GM19023 (cell line): ENCODE results near the gene AGER.
"Not testable (repeated sequence)": the region's sequence is repeated elsewhere in the genome, so short reads cannot be mapped to it uniquely, and the experiment has no call there.

Experiments used
- ATAC-seq: cut with Tn5 transposase; IDR thresholded peaks from one replicate; pipeline ENCODE4 v1.9.1; 2021; ENCODE audit warnings: mild to moderate bottlenecking, moderate library complexity; ENCODE audit not compliant: unreplicated experiment

The AGER gene

DNA sequence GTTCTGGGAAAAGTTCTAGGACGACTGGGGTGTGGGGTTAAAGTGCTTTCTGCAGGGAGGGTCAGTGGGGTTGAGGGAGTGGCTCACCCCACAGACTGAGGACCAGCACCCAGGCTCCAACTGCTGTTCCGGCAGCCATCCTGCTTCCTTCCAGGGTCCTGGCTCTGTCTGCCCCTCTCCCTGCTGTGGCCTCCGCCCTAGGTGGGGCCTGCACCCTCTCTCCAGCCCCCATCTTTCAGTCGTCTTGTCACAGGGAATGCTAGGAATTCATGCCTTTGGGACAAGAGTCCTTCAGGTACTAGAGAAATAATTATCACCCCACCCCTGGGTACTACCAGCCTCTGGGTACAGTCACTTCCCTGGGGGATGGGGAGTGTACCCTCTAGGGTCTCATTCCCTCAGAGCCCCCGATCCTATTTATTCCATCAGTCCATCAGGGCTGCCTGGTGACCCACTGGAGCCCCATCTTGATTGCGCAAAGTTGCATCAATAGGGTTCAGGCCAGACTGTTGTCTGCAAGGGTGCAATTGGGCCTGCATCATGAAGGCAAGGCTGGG lies at the start of gene AGER:
Gene AGER, minus strand, starts transcription at position 170 of the 557 bp plus-strand sequence. Its CDS starts 31 bp downstream, at position 139.
- no peak for ATAC-seq

DNA sequence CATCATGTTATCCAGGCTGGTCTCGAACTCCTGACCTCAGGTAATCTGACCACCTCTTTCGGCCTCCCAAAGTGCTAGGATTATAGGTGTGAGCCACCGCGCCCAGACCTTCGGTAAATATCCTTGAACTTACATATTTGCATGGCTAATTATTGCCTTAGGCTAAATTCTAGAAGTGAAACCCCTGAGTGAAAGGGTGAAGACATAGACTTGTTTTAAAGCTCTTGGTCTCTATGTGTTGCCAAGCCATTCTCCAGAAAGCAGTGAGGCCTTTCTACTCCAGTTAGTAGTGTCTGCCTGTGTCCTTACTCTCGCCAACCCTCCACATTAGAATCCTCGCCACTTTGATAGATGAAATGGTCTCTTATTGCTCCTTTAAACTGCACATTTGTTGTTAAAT lies 42.4 kb upstream of the AGER start:
- ATAC-seq, result no peak

DNA sequence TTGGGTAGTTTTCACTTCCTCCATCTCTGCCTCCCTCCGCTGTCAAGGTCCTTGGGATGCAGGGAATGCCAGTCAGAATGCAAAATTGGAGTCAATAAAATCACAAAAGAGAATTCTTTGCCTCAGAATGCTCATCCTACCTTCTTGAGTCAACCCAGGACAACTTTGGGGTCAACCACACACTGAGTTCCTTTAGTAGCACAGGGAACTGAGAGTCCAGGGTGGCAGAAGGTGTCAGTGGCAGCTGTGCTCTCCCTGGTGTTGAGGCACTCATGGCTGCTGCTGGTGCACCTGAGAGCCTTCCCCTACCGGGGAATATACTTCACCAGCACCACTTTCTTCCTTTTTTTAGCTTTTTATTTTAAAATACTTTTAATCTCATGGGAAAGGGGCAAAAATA lies 40.6 kb upstream of the AGER start:
- no peak for ATAC-seq

DNA sequence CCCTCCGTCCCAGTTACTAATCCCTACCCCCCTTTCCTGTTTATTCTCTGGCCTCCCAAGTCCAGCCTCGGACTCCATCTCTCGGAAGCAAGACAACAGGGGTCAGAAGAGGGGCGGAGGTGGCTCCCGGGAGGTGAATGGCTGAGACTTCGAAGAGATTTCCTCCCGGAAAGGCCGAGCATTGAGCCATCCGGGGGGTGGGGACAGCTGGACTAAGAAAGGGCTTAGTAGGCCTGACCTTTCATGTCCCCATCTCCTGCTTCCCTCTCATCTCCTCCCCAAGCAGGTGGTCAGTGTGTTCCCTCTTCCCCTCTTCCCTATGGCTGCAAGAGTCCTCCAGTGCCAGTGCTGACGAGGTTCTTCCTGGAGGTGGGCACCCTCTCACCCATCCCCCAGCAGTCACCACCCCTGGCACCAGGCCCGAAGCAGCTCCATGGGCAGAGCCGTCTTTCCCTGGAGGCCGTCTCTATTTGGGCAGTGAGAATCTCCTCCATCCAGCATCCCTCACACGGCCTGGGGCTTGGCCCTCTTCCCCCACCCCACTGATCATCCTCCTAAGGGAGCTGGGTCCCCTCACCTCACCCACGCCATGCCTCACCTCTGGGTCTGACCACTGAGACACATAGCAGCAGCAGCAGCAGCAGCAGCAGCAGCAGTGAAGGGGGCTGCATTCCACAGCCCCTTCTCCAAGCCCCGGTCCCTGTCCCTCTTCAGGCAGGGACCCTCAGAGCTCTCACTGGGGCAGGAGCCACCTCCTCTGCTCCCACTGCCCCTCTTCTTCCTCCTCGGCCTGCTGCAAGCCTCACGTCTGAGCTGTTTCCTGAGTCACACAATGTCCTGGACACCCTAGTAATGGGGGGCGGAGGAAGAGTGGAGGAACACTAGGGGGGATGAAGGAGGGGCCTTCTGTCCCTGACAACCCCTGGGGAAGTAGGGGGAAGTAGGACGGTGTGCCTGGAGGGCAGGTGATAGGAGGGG lies 39.5 kb upstream of the AGER start, which contains the start of gene NOTCH4:
Gene NOTCH4, minus strand, starts transcription at position 810 of the 978 bp plus-strand sequence. Its CDS starts 139 bp downstream, at position 671.
- no peak for ATAC-seq

DNA sequence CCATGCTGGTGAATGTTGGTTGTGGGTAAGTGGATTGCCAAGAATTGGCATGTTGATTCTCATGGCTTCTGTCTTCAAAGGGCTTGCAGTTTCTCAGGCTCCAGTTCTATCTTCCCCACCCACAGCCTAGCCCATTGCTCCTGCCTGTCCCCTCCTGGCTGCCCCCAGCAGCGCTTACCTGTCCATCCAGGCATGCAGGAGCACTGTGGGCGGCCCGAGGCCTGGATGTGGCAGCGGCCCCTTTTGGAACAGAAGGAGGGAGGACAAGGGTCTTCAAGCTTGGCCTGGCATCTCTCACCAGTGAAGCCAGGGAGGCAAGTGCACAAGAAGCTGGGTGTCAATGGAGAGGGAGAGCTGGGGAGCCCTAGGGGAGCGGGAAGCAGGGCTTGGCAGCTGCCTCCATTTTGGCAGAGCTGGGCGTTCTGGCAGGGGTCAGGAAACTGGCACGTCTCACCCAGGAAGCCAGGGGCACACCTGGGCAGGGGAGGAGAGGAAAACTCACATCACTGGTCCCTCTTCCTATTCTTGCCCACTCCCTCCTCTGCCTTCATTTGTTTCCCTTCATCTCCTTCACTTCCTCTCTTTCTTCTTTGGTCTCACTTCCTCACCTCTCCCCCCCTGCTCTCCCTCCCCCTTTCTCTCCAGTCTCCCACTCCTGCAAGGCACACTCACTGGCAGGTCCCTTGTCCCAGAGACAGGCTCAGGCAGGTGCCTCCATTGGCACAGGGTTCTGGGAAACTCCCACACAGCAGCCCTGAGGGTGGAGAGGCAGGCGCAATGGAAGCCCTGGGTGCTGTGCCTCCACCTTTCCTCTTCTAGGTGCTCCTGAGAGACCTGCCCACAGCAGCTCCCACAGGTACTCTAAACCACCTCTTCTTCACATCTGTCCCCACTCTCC lies 38.5 kb upstream of the AGER start:
- ATAC-seq, result no peak

DNA sequence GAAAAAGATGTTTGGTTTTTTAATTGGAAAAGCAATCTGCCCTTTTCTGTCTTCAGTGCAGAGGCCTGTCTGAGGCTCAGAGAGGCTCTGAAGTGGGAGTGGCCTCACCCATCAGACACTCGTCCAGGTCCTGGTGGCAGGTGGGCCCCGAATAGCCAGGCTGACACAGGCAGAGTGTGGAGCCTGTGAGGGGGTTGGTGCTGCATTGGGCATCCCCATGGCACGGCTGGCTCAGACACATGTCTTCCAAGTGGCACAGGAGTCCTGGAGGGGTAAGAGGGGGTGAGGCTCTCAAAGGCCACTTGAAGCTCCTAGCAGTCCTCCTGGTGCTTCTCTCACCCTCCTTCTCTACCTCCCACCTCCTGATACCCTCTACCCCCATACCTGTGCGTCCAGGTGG lies 36.0 kb upstream of the AGER start:
- no peak for ATAC-seq

DNA sequence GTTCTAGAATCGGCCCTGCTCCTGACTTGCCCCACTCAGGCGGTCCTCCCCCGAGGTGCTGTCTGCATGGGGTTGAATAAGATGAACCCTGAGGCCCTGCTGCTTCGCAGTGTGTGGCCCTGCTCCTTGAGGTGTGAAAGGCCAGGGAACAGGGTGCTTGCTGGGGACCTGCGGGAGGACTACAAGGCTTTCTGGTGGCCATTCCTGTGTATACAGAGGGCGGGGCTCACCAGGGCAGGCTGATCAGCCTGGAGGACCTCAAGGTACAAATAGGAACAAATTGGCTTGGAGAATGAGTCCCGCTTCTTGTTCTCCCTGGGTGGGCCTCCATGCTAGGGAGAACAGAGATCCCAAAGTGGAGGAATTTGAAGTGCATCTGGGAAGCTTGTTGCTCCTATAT lies 34.1 kb upstream of the AGER start:
- no peak for ATAC-seq

DNA sequence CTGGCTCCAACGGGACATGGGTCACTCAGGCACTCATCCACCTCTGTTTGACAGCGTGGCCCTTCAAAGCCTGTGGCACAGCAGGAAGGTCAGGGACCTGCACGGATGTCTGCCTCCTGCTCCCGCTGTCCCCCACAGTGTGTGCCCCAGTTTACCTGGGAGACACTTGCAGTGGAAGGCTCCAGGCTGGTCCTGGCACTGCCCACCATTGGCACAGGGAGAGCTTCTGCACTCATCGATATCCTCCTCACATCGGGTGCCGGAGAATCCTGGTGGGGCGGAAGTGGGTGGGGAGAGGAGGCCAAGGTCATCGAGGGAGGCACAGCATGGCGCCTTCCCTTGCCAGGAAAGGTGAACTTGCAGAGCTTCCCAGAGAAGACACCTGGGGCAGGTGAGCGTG lies 32.9 kb upstream of the AGER start:
- no peak for ATAC-seq

DNA sequence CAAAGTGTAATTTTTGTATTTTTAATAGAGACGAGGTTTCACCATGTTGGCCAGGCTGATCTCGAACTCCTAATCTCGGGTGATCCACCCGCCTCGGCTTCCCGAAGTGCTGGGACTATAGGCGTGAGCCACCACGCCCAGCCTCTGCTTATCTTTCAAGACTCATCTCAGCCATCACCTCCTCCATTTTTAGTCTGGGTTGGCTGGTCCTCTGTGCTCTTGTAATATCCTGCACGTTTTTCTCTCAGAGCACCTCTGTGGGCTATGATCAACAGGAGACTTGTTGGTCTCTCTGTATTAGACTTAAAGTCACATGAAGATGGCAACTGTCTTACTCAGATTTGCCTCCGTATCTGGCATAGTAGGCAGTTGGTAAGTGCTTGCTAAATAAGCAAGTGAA lies 32.2 kb upstream of the AGER start:
- ATAC-seq, result no peak

DNA sequence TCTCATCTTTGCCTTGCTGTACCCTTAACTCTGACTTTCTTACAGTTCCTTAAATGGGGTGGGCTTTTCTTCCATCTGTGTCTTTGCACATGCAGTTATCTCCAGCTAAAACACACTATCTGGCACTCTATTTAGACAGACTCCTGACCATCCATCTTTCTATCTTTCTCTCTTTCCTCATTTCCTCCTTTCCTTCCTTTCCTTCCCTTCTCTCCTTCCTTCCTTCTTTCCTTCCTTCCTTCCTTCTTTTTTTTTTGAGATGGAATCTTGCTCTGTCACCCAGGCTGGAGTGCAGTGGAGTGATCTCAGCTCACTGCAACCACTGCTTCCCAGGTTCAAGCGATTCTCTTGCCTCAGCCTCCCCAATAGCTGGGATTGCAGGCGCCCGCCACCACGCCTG lies 31.6 kb upstream of the AGER start:
- ATAC-seq, result no peak

DNA sequence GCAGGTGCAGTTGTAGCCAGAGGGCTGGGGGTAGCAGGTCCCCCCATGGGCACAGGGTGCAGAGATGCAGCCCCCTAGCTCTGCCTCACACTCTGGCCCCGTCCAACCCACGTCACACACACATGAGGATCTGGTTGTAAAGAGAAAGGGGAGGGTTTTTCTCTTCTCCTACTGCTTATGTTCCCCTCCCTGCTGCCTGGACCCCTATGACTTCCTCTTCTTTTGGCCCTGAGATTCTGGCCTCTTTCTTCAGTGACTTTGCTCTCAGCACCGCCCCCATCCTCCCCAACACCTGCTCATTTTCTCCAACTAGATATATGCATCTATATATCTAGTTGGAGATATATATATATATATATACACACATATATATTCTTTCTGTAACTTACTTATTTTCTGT lies 30.1 kb upstream of the AGER start:
- no peak for ATAC-seq

DNA sequence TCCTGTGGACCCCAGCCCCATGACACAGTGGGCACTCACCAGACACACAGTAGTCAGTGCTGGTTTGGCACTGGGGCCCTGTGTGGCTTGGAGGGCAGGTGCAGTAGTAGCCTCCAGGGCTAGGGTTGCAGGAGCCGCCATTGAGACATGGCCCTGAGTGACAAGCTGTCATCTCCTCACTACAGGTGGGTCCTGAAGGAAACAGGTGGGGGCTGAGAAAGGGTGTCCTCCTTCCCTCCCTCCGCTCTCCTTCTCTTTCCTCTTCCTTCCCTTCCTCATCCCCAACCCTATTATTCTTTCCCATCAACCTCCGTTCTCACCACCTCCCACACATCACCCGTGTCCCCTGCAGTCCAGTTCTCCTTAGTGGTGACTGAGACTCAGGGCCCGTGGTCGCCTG lies 29.6 kb upstream of the AGER start:
- ATAC-seq, result no peak

DNA sequence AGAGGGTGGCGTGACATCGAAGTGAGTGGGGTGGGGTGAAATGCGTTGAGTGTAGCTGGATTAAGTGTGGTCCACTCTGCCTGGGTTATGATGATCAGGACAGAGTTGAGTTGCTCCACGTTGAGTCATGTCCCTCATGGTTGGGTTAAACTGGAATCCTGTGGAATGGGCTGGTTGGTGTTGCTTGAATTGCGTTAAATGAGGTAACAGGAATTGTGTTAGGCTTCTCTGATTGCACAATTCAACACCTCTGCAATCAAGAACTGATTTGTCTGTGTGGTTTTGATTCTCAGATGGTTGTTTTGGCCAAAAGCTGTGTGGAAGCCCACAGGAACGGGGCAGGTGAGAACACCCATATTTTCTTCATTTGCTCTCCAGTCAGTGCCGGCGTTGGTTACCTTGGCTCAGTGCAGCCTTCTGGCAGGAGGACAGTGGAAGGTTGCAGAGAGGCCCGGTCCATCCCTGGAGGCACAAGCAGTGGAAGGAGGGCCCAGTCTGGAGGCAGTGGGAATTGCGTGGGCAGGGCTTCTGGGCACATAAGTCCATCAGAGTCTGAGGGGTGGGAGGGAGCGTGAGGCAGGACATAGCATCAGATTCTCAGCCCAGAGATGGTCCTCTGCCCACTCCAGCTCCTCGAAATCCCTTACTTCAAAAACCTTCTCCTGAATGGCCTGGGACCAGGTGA lies 28.2 kb upstream of the AGER start:
- no peak for ATAC-seq

DNA sequence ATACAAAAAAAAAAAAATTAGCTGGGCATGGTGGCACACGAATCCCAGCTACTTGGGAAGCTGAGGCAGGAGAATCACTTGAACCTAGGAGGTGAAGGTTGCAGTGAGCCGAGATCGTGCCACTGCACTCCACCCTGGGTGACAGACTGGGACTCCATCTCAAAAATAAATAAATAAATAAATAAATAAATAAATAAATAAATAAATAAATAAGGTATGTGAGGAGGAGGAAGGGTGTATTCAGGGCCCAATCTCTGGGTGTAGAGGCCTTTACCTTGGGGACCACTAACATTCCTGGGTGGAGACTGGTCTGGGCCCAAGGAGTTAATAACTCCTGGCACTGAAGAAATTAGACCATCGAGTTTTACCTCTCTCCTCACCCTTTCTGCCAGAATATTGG lies 27.4 kb upstream of the AGER start:
- ATAC-seq, result not testable (repeated sequence)

DNA sequence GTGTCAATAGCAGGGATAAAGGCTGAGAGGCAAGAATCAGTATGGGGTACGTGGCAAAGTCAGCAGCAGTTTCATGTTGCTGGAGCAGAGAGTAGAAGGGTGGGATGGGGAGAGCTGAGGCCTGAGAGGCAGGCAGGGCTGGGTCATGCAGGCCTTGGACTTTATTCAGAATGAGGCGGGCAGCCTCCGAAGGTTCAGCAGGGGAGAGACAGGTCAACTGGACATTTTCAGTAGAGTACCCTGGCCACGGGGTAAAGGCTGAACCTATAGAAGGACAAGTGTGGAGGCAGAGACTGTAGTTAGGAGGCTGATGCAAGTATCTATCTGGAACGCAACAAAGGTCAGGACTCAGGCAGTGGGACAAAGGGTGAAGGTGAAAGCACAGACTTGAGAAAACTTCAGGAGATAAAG lies 26.1 kb upstream of the AGER start:
- ATAC-seq, result no peak

DNA sequence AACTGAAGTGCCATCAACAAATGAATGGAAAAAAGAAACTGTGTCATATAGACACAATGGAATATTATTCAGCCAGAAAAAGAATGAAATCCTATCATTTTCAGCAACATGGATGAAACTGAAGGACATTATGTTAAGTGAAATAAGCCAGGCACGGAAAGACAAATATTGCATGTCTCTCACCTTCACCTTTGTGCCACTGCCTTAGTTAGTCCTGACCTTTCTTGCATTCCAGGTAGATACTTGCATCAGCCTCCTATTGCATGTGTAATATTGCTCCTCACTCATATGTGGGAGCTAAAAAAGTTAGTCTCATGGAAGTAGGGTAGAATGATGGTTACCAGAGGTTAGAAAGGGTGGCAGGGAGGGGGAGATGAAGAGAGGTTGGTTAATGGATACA lies 24.9 kb upstream of the AGER start:
- no peak for ATAC-seq

DNA sequence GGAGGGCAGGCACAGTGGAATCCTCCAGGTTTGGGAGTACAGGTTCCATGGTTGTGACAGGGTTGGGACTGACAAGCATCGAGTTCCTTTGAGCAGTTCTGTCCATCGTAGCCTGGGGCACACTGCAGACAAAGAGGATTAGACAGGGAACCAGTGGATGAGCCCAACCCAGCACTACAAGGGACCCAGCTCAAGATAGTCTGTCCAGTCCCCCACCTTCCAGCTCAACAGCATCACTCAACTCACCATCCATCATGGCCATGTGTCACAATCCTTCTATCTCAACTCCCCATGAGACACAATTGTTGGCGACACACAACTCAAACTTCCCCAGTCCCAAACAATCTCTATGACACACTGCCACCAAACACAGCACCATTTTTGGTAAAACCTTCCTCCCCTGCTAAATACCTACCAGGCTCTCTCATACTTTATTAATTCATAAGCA lies 20.2 kb upstream of the AGER start:
- no peak for ATAC-seq

DNA sequence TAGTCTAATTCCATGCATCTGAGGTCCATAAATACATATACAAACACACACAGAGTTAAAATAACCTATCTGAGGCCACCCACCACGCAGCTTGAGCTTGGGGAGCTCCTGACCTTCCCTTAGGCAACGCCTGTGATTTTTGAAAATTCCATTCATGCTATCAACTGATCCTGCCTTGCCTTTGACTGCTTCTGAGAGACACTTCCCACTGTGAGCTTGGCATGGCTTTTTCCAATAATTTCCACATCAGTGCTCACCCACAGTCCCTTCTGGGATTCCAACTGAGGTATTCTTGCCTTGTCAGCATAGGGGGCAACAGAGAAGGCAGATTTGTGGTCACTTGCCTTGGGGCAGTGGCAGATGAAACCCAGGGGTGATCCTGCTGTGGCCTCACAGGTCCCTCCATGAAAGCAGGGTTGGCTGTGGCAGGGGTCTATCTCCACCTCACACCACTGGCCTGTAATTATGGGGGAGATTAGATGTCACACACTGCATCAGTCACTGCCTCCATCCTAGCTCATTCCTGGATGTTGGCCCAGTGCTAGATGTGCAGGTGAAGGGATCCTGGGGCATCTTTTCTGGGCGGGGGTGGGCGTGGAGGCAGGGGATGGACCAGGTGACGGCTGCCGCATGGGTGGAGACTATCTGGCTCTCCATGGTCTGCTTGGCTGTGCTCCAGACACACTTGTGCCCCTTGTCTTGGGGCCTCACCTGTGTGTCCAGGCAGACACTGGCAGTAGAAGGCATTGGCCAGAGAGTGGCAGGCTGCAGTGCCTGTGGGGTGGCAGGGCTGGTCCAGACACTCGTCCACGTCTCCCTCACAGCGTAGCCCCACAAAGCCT lies 19.6 kb upstream of the AGER start:
- ATAC-seq, result no peak

DNA sequence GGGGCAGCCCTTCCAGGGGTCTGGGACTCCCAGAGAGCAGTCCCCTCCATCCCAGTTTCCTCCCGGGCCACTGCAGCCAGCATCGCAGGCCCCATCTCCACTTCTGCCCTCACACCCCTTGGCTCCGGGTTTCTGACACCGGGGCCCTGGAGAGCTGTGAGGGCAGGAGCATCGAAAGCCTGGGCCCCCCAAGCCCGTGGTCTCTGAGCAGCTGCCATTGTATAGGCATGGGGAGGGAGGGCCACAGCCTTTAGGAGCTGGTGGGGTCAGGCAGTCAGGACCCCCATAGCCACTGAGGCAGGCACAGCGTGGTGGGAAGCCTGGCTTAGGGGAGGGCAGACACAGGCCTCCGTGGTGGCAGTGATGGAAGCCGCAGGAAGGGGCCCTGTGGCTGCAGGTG lies 18.1 kb upstream of the AGER start:
- no peak for ATAC-seq
